ENCODE data around the gene MPST. TPM values are rescaled to one million over a fixed set of nuclear protein-coding genes. Genes with fewer than 3 reads are reported as not detected.

The MPST gene
- total RNA-seq, 1 donor from 2014 or later = 101 TPM

DNA sequence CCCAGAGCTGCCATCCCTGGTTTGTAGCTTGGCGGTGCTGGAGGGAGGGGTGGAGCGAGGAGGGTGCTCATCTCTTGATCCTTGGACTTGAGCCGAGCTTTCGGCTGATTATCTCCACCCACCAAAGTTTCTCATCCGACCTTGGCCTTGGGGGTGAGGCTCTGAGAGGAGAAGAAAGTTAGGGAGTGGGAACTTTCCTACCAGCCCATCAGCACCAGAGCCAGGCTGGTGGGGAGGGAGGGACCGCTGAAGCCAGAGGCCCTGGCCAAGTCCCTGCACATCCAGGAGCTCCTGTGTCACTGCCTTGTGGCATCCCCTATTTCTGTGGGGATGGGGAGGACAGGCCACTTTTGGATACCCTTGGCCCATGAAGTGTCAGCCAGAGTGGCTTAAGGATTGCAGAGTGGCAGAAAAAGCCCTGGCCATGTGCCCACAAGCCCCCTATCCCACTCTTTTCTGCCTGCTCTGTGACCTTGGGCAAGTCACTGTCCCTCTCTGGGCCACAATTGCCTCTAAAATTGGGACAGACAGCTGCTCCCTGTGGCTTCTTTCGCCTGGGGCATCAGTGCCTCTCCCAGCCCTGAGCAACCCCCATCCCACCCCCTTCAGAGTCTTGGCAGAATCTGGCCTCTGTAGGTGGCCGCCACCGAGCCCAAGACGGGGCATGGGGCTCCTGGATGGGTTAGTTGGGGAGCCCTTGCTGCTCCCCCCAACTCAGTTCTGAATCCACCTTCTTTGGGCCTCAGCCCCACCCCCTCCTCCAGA lies 42.3 kb downstream of the MPST start:
- Mint-ChIP-seq H3K27me3 (peaks cover 6% of the 10 kb centered on the region), H3K27ac (no peak overlapping the region), H3K4me3 (ENCODE audit: low read depth) (no peak overlapping the region), H3K9me3 (ENCODE audit: low read depth) (no peaks in the 10 kb centered on the region), H3K36me3 (ENCODE audit: insufficient read depth) (no peaks in the 10 kb centered on the region), H3K4me1 (ENCODE audit: low read depth) (peaks cover 3% of the 10 kb centered on the region)
- no peak for DNase-seq (ENCODE audit: low spot score, unreplicated experiment)
- TF ChIP-seq, protein P1, sequence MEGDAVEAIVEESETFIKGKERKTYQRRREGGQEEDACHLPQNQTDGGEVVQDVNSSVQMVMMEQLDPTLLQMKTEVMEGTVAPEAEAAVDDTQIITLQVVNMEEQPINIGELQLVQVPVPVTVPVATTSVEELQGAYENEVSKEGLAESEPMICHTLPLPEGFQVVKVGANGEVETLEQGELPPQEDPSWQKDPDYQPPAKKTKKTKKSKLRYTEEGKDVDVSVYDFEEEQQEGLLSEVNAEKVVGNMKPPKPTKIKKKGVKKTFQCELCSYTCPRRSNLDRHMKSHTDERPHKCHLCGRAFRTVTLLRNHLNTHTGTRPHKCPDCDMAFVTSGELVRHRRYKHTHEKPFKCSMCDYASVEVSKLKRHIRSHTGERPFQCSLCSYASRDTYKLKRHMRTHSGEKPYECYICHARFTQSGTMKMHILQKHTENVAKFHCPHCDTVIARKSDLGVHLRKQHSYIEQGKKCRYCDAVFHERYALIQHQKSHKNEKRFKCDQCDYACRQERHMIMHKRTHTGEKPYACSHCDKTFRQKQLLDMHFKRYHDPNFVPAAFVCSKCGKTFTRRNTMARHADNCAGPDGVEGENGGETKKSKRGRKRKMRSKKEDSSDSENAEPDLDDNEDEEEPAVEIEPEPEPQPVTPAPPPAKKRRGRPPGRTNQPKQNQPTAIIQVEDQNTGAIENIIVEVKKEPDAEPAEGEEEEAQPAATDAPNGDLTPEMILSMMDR (IDR thresholded peaks at IDR 0.05; ENCODE audit: unreplicated experiment) = no peak

DNA sequence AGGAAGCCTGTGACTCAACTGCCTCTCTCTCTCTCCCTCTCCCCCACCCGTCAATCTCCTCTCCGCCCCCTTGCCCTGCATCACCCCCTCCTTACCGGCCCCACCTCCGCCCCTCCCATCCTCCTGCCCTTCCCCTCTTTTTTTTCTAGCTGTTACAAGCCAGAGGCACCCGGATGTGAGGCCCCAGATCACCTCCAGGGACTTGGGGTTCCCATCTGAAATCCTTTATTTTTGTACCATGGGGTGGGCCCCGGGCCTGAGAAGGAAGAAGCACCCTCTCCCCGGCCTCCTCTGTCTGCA lies 42.8 kb downstream of the MPST start:
- Mint-ChIP-seq H3K27ac (no peak overlapping the region), H3K36me3 (ENCODE audit: insufficient read depth) (no peaks in the 10 kb centered on the region), H3K27me3 (peaks cover 11% of the 10 kb centered on the region), H3K4me1 (ENCODE audit: low read depth) (peaks cover 3% of the 10 kb centered on the region), H3K9me3 (ENCODE audit: low read depth) (no peaks in the 10 kb centered on the region), H3K4me3 (ENCODE audit: low read depth) (no peak overlapping the region)
- DNase-seq (ENCODE audit: low spot score, unreplicated experiment) = no peak
- TF ChIP-seq, protein P1 (IDR thresholded peaks at IDR 0.05; ENCODE audit: unreplicated experiment) = no peak

DNA sequence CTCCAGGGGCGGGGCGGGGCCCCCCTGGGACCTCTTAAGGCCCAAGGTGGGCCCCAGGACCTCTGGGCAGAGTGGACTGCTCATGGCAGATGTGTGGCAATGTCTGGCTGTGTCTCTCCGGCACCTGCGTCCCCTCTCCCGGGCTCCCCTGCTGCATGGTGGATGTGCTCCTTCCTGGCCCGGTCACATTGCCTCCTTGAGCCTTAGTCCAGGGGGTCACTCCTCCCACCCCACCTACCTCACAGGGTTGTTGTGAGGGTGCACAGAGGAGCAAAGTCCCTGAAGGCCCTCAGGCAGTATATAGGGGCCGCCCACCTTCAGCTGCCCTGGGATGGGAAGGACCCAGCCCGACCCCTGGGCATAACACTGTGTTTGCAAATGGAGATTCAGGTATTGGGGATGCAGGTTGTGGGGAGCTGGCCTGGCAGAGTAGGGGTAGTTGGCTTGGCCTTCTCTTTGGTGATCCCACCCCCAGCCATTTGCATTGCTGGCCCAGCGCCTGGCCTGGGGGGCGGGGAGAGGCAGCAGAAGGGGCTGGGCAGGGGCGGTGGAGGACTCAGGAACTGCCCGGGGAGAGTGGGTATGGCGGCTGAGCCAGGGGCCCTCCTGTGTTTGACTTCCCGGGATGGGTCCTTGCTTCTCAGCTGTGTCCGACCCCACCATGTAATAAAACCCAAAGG lies 43.3 kb downstream of the MPST start:
- no peak for DNase-seq (ENCODE audit: low spot score, unreplicated experiment)
- H3K4me3 Mint-ChIP-seq (ENCODE audit: low read depth) = no peak overlapping the region
- no peak overlapping the region for H3K27ac Mint-ChIP-seq
- H3K36me3 Mint-ChIP-seq (ENCODE audit: insufficient read depth) = no peaks in the 10 kb centered on the region
- no peaks in the 10 kb centered on the region for H3K9me3 Mint-ChIP-seq (ENCODE audit: low read depth)
- TF ChIP-seq, protein P1 (IDR thresholded peaks at IDR 0.05; ENCODE audit: unreplicated experiment) = no peak
- peaks cover 16% of the 10 kb centered on the region for H3K27me3 Mint-ChIP-seq
- H3K4me1 Mint-ChIP-seq (ENCODE audit: low read depth) = peaks cover 3% of the 10 kb centered on the region

DNA sequence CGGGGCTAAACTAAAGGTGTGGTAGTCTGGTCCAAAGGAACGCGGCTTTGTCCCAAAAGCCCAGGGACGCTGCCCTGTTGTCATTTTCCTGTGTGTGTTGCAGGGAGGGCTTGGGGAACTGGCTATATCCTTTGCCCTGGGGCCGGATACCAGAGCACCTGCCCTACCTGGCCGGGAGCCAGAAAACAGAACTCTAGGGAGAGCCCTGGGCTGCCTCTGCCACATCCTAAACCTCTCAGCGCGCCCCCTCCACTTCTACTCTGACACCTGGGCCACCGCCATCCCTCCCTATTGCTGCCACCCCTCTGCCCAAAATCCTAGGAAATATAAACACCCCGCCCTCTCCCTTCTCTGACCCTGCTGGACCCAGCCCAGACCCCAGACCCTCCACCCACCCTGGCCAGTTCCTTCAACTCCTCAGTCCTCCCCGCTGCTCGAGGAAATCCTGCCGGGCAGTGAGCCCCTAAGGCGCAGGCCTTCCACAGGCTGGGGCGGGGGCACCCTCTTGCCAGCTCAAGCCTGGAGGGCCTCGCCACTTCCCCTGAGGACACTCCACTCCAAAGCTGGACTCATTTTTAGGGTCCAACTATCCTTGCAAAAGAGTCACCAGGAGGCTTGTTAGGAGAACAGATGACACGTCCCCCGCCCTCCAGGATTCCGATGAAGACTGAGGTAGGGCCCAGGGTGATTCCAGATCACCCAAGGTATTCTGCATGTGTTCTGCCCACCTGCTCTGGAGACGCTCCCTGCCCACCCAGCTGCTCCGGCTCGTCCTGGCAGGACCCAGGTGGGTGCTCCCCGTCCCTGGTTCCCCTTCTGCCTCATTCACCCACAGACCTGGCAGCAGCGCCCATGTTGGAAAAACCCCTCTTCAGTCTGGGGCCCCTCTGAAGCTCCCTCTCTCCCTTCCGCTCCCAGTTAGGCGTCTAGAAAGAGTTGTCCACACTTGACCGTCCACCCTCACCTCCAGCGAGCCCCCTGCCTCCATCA lies 44.2 kb downstream of the MPST start:
- TF ChIP-seq, protein P1 (IDR thresholded peaks at IDR 0.05; ENCODE audit: unreplicated experiment) = no peak
- no peaks in the 10 kb centered on the region for H3K36me3 Mint-ChIP-seq (ENCODE audit: insufficient read depth)

DNA sequence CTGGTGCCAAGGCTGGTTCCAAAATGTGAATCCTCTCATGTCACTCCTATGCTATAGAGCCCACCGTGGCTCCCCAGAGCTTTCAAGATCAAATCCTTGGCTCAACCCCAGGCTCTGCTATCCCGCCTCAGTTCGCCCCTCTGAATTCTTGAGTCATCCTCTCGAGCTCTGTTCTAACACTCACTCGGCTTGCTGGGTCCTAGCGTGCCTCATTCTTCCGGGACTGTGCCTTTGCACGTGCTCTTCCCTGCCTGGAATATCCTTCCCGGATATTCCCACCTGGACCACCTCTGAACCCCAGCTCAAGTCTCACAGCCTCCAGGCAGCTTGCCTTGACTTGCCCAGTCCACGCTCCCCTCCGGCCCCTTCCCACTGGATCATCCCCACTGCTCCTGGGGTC lies 45.0 kb downstream of the MPST start:
- H3K27me3 Mint-ChIP-seq = peaks cover 27% of the 10 kb centered on the region
- no peak overlapping the region for H3K4me3 Mint-ChIP-seq (ENCODE audit: low read depth)
- DNase-seq (ENCODE audit: low spot score, unreplicated experiment) = no peak
- H3K9me3 Mint-ChIP-seq (ENCODE audit: low read depth) = no peaks in the 10 kb centered on the region
- peaks cover 3% of the 10 kb centered on the region for H3K4me1 Mint-ChIP-seq (ENCODE audit: low read depth)
- H3K36me3 Mint-ChIP-seq (ENCODE audit: insufficient read depth) = no peaks in the 10 kb centered on the region
- H3K27ac Mint-ChIP-seq = no peak overlapping the region
- TF ChIP-seq, protein P1 (IDR thresholded peaks at IDR 0.05; ENCODE audit: unreplicated experiment) = no peak

More for the DNA sequence above, 44.2 kb downstream of the MPST start:
- no peak overlapping the region for H3K4me3 Mint-ChIP-seq (ENCODE audit: low read depth)
- no peaks in the 10 kb centered on the region for H3K9me3 Mint-ChIP-seq (ENCODE audit: low read depth)
- no peak overlapping the region for H3K27ac Mint-ChIP-seq
- peaks cover 3% of the 10 kb centered on the region for H3K4me1 Mint-ChIP-seq (ENCODE audit: low read depth)
- peaks cover 25% of the 10 kb centered on the region for H3K27me3 Mint-ChIP-seq
- DNase-seq (ENCODE audit: low spot score, unreplicated experiment) = no peak
